ENCODE data around the gene DPYD.

Gene DPYD

GRCh38 chr1:97603776-97604175, 317.1 kb downstream of the DPYD start:
- DNase-seq (ENCODE audit: low read depth): no peak
- no peak overlapping the region for H3K4me3 ChIP-seq (ENCODE audit: low read length)
- TF ChIP-seq CTCF (conservative IDR thresholded peaks at IDR 0.05; ENCODE audit: low read depth, low read length): no peak

- no peak for DNase-seq (ENCODE audit: low read depth)
- no peak for TF ChIP-seq CTCF (conservative IDR thresholded peaks at IDR 0.05; ENCODE audit: low read depth, low read length)
- no peak overlapping the region for H3K4me3 ChIP-seq (ENCODE audit: low read length)
Observed at GRCh38 chr1:97603218-97603617, 317.6 kb downstream of the DPYD start.

GRCh38 chr1:97599447-97599846, 321.4 kb downstream of the DPYD start:
- no peak for TF ChIP-seq CTCF (conservative IDR thresholded peaks at IDR 0.05; ENCODE audit: low read depth, low read length)
- DNase-seq (ENCODE audit: low read depth): no peak
- H3K4me3 ChIP-seq (ENCODE audit: low read length): no peak overlapping the region

GRCh38 chr1:97593192-97593591, 327.6 kb downstream of the DPYD start:
- TF ChIP-seq CTCF (conservative IDR thresholded peaks at IDR 0.05; ENCODE audit: low read depth, low read length): no peak
- no peak overlapping the region for H3K4me3 ChIP-seq (ENCODE audit: low read length)
- DNase-seq (ENCODE audit: low read depth): no peak

GRCh38 chr1:97588772-97589171, 332.1 kb downstream of the DPYD start:
- no peak overlapping the region for H3K4me3 ChIP-seq (ENCODE audit: low read length)
- TF ChIP-seq CTCF (conservative IDR thresholded peaks at IDR 0.05; ENCODE audit: low read depth, low read length): no peak
- no peak for DNase-seq (ENCODE audit: low read depth)

GRCh38 chr1:97581614-97582051, 339.2 kb downstream of the DPYD start:
- TF ChIP-seq CTCF (conservative IDR thresholded peaks at IDR 0.05; ENCODE audit: low read depth, low read length): no peak
- H3K4me3 ChIP-seq (ENCODE audit: low read length): no peak overlapping the region
- no peak for DNase-seq (ENCODE audit: low read depth)

- no peak overlapping the region for H3K4me3 ChIP-seq (ENCODE audit: low read length)
- no peak for TF ChIP-seq CTCF (conservative IDR thresholded peaks at IDR 0.05; ENCODE audit: low read depth, low read length)
- no peak for DNase-seq (ENCODE audit: low read depth)
Observed at GRCh38 chr1:97577613-97578012, 343.2 kb downstream of the DPYD start.

Data from retinal pigment epithelial cell (primary cell).